Caco-2 (cell line): Measurements from ENCODE around the gene NAV1. TPM values are rescaled to one million over a fixed set of nuclear protein-coding genes. Genes with fewer than 3 reads are reported as not detected.
A peak's percentile ranks its signal among the peaks of the same experiment; 100 is the strongest.

Source experiments
- BruUV-seq: library from RNA; stranded (reverse); fragments of 400-500 nt; replicated peaks from 2 replicates; lab custom pipeline; 2021; lab: Mats Ljungman, UMichigan
- CTCF ChIA-PET: fragments of 300-600 bp; sonication (Branson Sonifier 250); formaldehyde crosslinking; loops from one replicate; lab custom pipeline; 2022; ENCODE audit warnings: antibody characterized with exemption; lab: Charles Lee
- POLR2A ChIA-PET: fragments of 300-600 bp; sonication (Branson Sonifier 250); formaldehyde crosslinking; loops from one replicate; lab custom pipeline; 2022; ENCODE audit warnings: antibody characterized with exemption; lab: Charles Lee
- DNase-seq, 2 experiments: peaks; one replicate each; pipeline versions ENCODE4 v3.0.0 to v3.0.0-alpha.2; 2020 to 2022
- H3K27me3 ChIP-seq: replicated peaks from 2 replicates; pipeline ENCODE4 v1.6.0; 2011; ENCODE audit warnings: low read length; ENCODE audit not compliant: control insufficient read depth, insufficient read depth
- H3K36me3 ChIP-seq: 2 replicates; pipeline ENCODE4 v1.5.1; 2011; ENCODE audit warnings: low read length; ENCODE audit not compliant: control insufficient read depth, insufficient read depth
- H3K4me1 ChIP-seq: fragments of 250-450 bp; sonication (Bioruptor Pico); 2 replicates; pipeline ENCODE4 v1.5.1; 2020; ENCODE audit warnings: mild to moderate bottlenecking
- H3K4me3 ChIP-seq: 2 replicates; pipeline ENCODE4 v1.5.1; 2011; ENCODE audit warnings: low read depth, mild to moderate bottlenecking, control low read depth, low read length
- H3K9me3 ChIP-seq: fragments of 250-450 bp; sonication (Bioruptor Pico); 2 replicates; pipeline ENCODE4 v1.5.1; 2020; ENCODE audit warnings: mild to moderate bottlenecking, moderate library complexity
- H3K27ac Mint-ChIP-seq: one replicate; pipeline ENCODE4 v1.8.0; 2022; ENCODE audit warnings: mixed read lengths; ENCODE audit not compliant: unreplicated experiment
- H3K27me3 Mint-ChIP-seq: one replicate; pipeline ENCODE4 v1.8.0; 2022; ENCODE audit warnings: mixed read lengths; ENCODE audit not compliant: insufficient read depth, unreplicated experiment
- H3K36me3 Mint-ChIP-seq: one replicate; pipeline ENCODE4 v1.8.0; 2022; ENCODE audit warnings: mild to moderate bottlenecking, mixed read lengths; ENCODE audit not compliant: insufficient read depth, unreplicated experiment
- H3K4me1 Mint-ChIP-seq: one replicate; pipeline ENCODE4 v1.8.0; 2022; ENCODE audit warnings: low read depth, mixed read lengths; ENCODE audit not compliant: unreplicated experiment
- H3K4me3 Mint-ChIP-seq: one replicate; pipeline ENCODE4 v1.8.0; 2022; ENCODE audit warnings: mild to moderate bottlenecking, moderate library complexity, mixed read lengths; ENCODE audit not compliant: unreplicated experiment
- H3K9me3 Mint-ChIP-seq: one replicate; pipeline ENCODE4 v1.8.0; 2022; ENCODE audit warnings: mixed read lengths; ENCODE audit not compliant: unreplicated experiment
- CTCF ChIP-seq, 2 experiments: fragments of 200-600 bp in 1 of 2; IDR thresholded peaks; 1 replicate in 1 of 2; 2 replicates in 1 of 2; pipeline versions ENCODE4 v1.5.1 to v1.8.0; 2011 to 2022; ENCODE audit warnings: antibody characterized with exemption in 1 of 2, control low read depth in 1 of 2, inconsistent platforms in 1 of 2, low read depth in 1 of 2, low read length in 1 of 2, mild to moderate bottlenecking in 1 of 2, moderate library complexity in 1 of 2; ENCODE audit not compliant: insufficient read depth in 1 of 2, severe bottlenecking in 1 of 2, unreplicated experiment in 1 of 2
- intact Hi-C: fragments of 100-400 bp; cut with micrococcal nuclease; formaldehyde crosslinking; loops from one replicate; pipeline ENCODE4 v1.10.0; 2022; ENCODE audit not compliant: unreplicated experiment
- total RNA-seq: library from RNA; stranded (reverse); gene quantifications from 2 replicates; pipeline ENCODE4 v1.2.3, GENCODE V29; 2022

NAV1 gene
- total RNA-seq, 1 experiment from 2014 or later = 2.0 TPM

GRCh38 chr1:201527879-201528278, 11.0 kb upstream of the NAV1 start:
- H3K9me3 Mint-ChIP-seq = no peaks in the 10 kb centered on the region
- no peak overlapping the region for H3K27ac Mint-ChIP-seq
- Histone ChIP-seq H3K9me3 (peaks cover 11% of the 10 kb centered on the region; the same call in 1 of the 2 replicates), H3K4me1 (peaks cover 4% of the 10 kb centered on the region; the same call in 1 of the 2 replicates), H3K27me3 (no peaks in the 10 kb centered on the region), H3K36me3 (no peaks in the 10 kb centered on the region), H3K4me3 (no peak overlapping the region)
- no peaks in the 10 kb centered on the region for H3K4me1 Mint-ChIP-seq
- ChIA-PET CTCF (no interaction called here), POLR2A (no interaction called here)
- no peaks in the 10 kb centered on the region for H3K27me3 Mint-ChIP-seq
- no peak for DNase-seq
- no peaks in the 10 kb centered on the region for H3K36me3 Mint-ChIP-seq
- intact Hi-C loops = no loop called here
- H3K4me3 Mint-ChIP-seq = no peak overlapping the region
- no peak for TF ChIP-seq CTCF (IDR thresholded peaks at IDR 0.05; ENCODE audit: insufficient read depth in 1 of 2, low read depth in 1 of 2, low read length in 1 of 2, severe bottlenecking in 1 of 2, unreplicated experiment in 1 of 2)
- BruUV-seq = no TSS peak

GRCh38 chr1:201528631-201529252, 10.2 kb upstream of the NAV1 start:
- Histone ChIP-seq H3K9me3 (peaks cover 11% of the 10 kb centered on the region; the same call in 1 of the 2 replicates), H3K27me3 (no peaks in the 10 kb centered on the region), H3K4me3 (no peak overlapping the region), H3K4me1 (peaks cover 4% of the 10 kb centered on the region; the same call in 1 of the 2 replicates), H3K36me3 (no peaks in the 10 kb centered on the region)
- no peaks in the 10 kb centered on the region for H3K27me3 Mint-ChIP-seq
- H3K4me3 Mint-ChIP-seq = no peak overlapping the region
- no peak for DNase-seq
- H3K36me3 Mint-ChIP-seq = no peaks in the 10 kb centered on the region
- H3K27ac Mint-ChIP-seq = peak overlapping the region; percentile 14
- H3K4me1 Mint-ChIP-seq = no peaks in the 10 kb centered on the region
- no peak for TF ChIP-seq CTCF (IDR thresholded peaks at IDR 0.05; ENCODE audit: insufficient read depth in 1 of 2, low read depth in 1 of 2, low read length in 1 of 2, severe bottlenecking in 1 of 2, unreplicated experiment in 1 of 2)
- BruUV-seq = no TSS peak
- no peaks in the 10 kb centered on the region for H3K9me3 Mint-ChIP-seq
- CTCF ChIA-PET = no interaction called here
- POLR2A ChIA-PET = no interaction called here
- intact Hi-C loops = no loop called here

GRCh38 chr1:201530741-201531531, 8.0 kb upstream of the NAV1 start:
- no peaks in the 10 kb centered on the region for H3K27me3 ChIP-seq
- no peaks in the 10 kb centered on the region for H3K9me3 ChIP-seq
- no TSS peak for BruUV-seq
- no peak overlapping the region for H3K4me3 ChIP-seq
- Mint-ChIP-seq H3K4me1 (no peaks in the 10 kb centered on the region), H3K27me3 (no peaks in the 10 kb centered on the region), H3K36me3 (no peaks in the 10 kb centered on the region), H3K4me3 (no peak overlapping the region), H3K9me3 (no peaks in the 10 kb centered on the region), H3K27ac (no peak overlapping the region)
- POLR2A ChIA-PET = no interaction called here
- peaks cover 11% of the 10 kb centered on the region; the same call in 1 of the 2 replicates for H3K4me1 ChIP-seq
- TF ChIP-seq CTCF (IDR thresholded peaks at IDR 0.05; ENCODE audit: insufficient read depth in 1 of 2, low read depth in 1 of 2, low read length in 1 of 2, severe bottlenecking in 1 of 2, unreplicated experiment in 1 of 2) = peak; percentile 71 to 80
- CTCF ChIA-PET = interaction anchor here (0.5 to 1.9 kb wide), 12 partner anchors 8 to 264 kb away, joined by 3 to 8 read pairs (median 6); no protein-coding TSS in a partner anchor
- DNase-seq = peak; percentile 67 to 76
- H3K36me3 ChIP-seq = no peaks in the 10 kb centered on the region
- intact Hi-C loops = loop anchor here (1.0 kb wide), 2 partner anchors 28 to 173 kb away; no protein-coding TSS in a partner anchor
